Tibial artery (tissue), 4 donors: Measurements from ENCODE around the gene EXD3.

Source experiments
- DNase-seq, 2 donors: peaks; one replicate each; pipeline ENCODE4 v3.0.0-alpha.2; 2019
- H3K27ac ChIP-seq, 2 donors: fragments of 200-600 bp; sonication (generic) in 1 of 2; 1 replicate in 1 of 2; 2 replicates in 1 of 2; pipeline ENCODE4 v1.5.1; 2018 to 2019; ENCODE audit warnings: mild to moderate bottlenecking in 1 of 2
- H3K27me3 ChIP-seq, 2 donors: fragments of 200-600 bp; sonication (generic) in 1 of 2; one replicate each; pipeline versions ENCODE4 v1.5.1 to v1.6.0; 2016 to 2019
- H3K36me3 ChIP-seq, 3 donors: fragments of 200-600 bp; sonication (generic) in 2 of 3; one replicate each; pipeline ENCODE4 v1.5.1; 2016 to 2019; ENCODE audit warnings: mild to moderate bottlenecking in 2 of 3
- H3K4me1 ChIP-seq, 4 donors: fragments of 200-600 bp; sonication (generic) in 2 of 4; 1 replicate in 3 of 4; 2 replicates in 1 of 4; pipeline ENCODE4 v1.5.1; 2016 to 2019
- H3K4me3 ChIP-seq, 2 donors: fragments of 200-600 bp; sonication (generic) in 1 of 2; 1 replicate in 1 of 2; 2 replicates in 1 of 2; pipeline ENCODE4 v1.5.1; 2018 to 2019; ENCODE audit warnings: mild to moderate bottlenecking in 2 of 2
- H3K9me3 ChIP-seq, 3 donors: fragments of 200-600 bp; sonication (generic) in 1 of 3; one replicate each; pipeline ENCODE4 v1.5.1; 2016 to 2019
- intact Hi-C: fragments of 100-400 bp; cut with DNase I; formaldehyde crosslinking; loops from one replicate; pipeline ENCODE4 v1.15.0; 2023; ENCODE audit warnings: low total_unique reads
- TF ChIP-seq, protein P1 (sequence below), 2 experiments: fragments of 200-600 bp in 1 of 2; fragments of 450-650 bp in 1 of 2; IDR thresholded peaks; one replicate each; pipeline ENCODE4 v1.5.1; 2017 to 2019; ENCODE audit warnings: antibody characterized with exemption in 2 of 2, mild to moderate bottlenecking in 1 of 2, moderate library complexity in 1 of 2

The EXD3 gene

GRCh38 chr9:137311986-137312851 is 110.7 kb downstream of the EXD3 start:
- H3K27me3 ChIP-seq, result peaks cover 0 to 70% of the 10 kb centered on the region in 2 donors
- DNase-seq, result no peak

DNA sequence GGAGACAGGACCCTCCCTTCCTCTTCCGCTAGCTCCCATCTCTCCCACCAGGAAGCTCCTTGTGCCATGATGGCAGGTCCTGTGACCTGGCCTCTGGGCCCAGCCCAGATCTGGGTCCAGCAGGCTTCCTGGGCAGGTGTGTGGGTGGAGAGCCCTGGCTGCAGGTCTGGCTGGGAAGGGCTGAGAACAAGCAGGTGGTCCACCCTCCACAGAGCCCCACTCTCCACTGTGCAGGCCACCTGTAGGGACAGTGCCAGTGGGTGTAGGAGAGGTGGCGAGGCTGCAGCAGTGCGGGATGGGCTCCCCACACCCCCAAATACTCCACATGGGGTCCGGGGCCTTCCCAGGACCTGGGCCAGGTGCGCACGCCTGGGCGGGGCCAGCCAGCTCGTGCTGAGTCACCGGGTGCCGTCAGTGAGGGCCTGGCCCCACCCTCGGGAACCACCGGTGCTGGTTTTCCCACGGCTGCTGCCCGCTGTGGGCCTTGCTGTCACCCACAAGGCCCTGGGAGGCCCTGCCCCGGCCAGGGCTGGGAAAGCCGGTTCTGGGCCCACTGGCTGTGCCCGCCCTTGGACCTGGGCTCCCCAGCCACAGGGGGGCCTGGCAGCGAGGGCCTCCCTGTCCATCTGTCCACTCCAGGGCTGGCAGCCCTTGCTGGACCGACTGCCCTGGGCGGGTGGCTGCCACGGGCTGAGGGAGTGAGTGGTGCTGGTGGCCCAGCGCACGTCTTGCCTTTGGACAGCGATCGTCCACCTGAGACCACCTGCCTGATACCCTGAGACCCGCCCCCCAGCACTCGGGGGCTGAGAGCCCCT is 111.6 kb downstream of the EXD3 start:
- Histone ChIP-seq H3K27ac (peak overlapping the region in 1 of 2 donors; percentile 37), H3K4me3 (no peak overlapping the region), H3K36me3 (no peaks in the 10 kb centered on the region), H3K27me3 (peaks cover 0 to 70% of the 10 kb centered on the region in 2 donors), H3K4me1 (peaks cover 0 to 61% (median 23%) of the 10 kb centered on the region in 4 donors), H3K9me3 (no peaks in the 10 kb centered on the region)
- DNase-seq, result peak in 1 of 2 donors; percentile 73
- TF ChIP-seq, protein P1, sequence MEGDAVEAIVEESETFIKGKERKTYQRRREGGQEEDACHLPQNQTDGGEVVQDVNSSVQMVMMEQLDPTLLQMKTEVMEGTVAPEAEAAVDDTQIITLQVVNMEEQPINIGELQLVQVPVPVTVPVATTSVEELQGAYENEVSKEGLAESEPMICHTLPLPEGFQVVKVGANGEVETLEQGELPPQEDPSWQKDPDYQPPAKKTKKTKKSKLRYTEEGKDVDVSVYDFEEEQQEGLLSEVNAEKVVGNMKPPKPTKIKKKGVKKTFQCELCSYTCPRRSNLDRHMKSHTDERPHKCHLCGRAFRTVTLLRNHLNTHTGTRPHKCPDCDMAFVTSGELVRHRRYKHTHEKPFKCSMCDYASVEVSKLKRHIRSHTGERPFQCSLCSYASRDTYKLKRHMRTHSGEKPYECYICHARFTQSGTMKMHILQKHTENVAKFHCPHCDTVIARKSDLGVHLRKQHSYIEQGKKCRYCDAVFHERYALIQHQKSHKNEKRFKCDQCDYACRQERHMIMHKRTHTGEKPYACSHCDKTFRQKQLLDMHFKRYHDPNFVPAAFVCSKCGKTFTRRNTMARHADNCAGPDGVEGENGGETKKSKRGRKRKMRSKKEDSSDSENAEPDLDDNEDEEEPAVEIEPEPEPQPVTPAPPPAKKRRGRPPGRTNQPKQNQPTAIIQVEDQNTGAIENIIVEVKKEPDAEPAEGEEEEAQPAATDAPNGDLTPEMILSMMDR (IDR thresholded peaks at IDR 0.05), result no peak
- intact Hi-C loops, result no loop called here

More at GRCh38 chr9:137311986-137312851, 110.7 kb downstream of the EXD3 start:
- intact Hi-C loops, result no loop called here
- Histone ChIP-seq H3K9me3 (no peaks in the 10 kb centered on the region), H3K36me3 (no peaks in the 10 kb centered on the region), H3K4me1 (peaks cover 0 to 60% (median 21%) of the 10 kb centered on the region in 4 donors), H3K27ac (peak overlapping the region in 1 of 2 donors; percentile 37), H3K4me3 (no peak overlapping the region)
- TF ChIP-seq, protein P1 (IDR thresholded peaks at IDR 0.05), result no peak

DNA sequence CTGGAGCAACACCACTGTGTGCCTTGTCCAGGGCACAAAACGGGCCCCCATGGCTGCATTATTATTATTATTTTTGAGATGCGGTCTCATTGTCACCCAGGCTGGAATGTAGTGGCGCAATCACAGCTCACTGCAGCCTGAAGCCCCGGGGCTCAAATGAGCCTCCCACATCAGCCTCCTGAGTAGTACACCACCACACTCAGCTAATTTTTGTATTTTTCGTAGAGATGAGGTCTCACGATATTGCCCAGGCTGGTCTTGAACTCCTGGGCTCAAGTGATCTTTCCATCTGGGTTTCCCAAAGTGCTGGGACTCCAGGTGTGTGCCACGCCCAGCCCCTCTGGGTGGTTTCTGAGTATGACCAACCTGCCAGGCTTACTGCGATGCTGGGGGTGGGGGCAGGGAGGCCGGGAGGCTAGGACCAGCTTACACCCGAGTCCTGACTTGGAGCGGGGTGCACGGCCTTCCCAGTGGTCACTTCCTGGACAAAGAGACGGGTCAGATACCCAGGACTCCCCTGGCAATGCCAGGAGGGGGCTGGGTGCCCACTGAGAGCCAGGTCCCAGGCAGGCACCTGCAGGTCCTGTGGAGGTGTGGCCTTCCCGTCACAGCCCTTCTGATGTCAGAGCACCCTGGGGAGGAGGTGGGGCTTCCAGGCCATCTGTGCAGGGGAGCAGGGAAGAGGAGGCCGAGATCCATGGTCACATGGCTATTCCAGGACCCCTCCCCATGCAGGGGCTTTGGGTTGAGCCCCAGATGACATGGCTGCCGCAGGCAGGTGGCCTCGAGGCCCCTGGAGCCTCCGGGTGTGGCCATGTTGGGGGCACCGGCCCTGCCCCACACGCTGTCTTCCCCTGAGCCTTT is 112.5 kb downstream of the EXD3 start:
- DNase-seq, result no peak
- TF ChIP-seq, protein P1 (IDR thresholded peaks at IDR 0.05), result no peak
- no peaks in the 10 kb centered on the region for H3K36me3 ChIP-seq
- H3K9me3 ChIP-seq, result no peaks in the 10 kb centered on the region
- H3K4me3 ChIP-seq, result no peak overlapping the region
- intact Hi-C loops, result no loop called here
- H3K27ac ChIP-seq, result no peak overlapping the region
- H3K27me3 ChIP-seq, result peaks cover 0 to 70% of the 10 kb centered on the region in 2 donors
- peaks cover 0 to 62% (median 24%) of the 10 kb centered on the region in 4 donors for H3K4me1 ChIP-seq

DNA sequence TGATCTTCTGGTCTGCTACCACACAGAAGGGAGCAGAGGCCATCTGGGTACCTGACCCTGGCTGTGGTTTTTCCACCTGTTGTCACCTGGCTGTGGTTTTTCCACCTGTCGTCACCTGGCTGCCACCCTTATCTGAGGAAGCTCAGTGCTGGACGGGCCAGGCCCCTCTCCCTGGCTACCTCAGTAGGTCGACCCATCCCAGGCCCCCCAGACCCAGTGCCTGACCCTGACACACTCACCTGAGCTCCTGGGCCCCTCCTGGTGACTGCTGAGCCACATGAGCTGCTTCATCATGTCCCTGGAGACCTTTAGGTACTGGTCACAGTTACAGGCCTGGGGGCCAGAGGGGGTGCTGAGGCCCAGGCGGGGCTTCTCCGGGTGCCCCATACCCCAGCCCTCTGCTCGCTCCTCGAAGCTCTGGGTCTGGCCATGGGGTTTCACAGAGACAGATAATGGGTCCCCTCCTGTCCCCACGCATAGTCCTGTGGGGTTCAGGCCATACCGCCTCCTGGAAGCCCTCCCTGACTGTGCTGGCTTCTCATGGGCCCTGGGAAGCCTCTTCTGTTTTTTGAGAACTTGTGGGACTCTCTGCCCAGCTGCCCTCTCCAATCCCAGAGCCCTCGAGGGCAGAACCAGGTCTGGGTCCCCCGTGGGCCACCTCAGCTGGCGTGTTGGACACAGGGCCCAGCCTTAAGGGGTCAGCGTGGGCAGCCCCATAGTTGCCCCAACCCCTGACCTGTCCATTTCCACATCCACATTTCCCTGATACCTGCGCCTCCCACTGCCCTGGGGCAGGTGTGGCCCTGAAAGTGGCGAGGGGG is 113.4 kb downstream of the EXD3 start:
- Histone ChIP-seq H3K4me1 (peaks cover 0 to 65% (median 31%) of the 10 kb centered on the region in 4 donors), H3K36me3 (no peaks in the 10 kb centered on the region), H3K27ac (no peak overlapping the region), H3K9me3 (no peaks in the 10 kb centered on the region), H3K27me3 (peaks cover 0 to 70% of the 10 kb centered on the region in 2 donors), H3K4me3 (no peak overlapping the region)
- intact Hi-C loops, result no loop called here
- TF ChIP-seq, protein P1 (IDR thresholded peaks at IDR 0.05), result no peak
- DNase-seq, result no peak
